HG03103 (cell line): ENCODE data around the gene INPP5A.
"Not testable (repeated sequence)": the region's sequence is repeated elsewhere in the genome, so short reads cannot be mapped to it uniquely, and the experiment has no call there.

ENCODE experiments used
- ATAC-seq: cut with Tn5 transposase; IDR thresholded peaks from one replicate; pipeline ENCODE4 v1.9.1; 2021; ENCODE audit warnings: low read depth; ENCODE audit not compliant: unreplicated experiment

The INPP5A gene

GRCh38 chr10:132770061-132771021 lies 232.8 kb downstream of the INPP5A start:
- ATAC-seq = no peak

- ATAC-seq = not testable (repeated sequence)
Measured at GRCh38 chr10:132772816-132773215, 235.2 kb downstream of the INPP5A start.

- ATAC-seq = no peak
Measured at GRCh38 chr10:132774181-132774901, 236.8 kb downstream of the INPP5A start.

GRCh38 chr10:132774902-132775863 lies 237.6 kb downstream of the INPP5A start:
- no peak for ATAC-seq

- ATAC-seq = no peak
Measured at GRCh38 chr10:132776186-132776585, 238.6 kb downstream of the INPP5A start.

GRCh38 chr10:132776821-132777220 lies 239.2 kb downstream of the INPP5A start:
- ATAC-seq = no peak

- no peak for ATAC-seq
Measured at GRCh38 chr10:132777441-132777840, 239.9 kb downstream of the INPP5A start.

- no peak for ATAC-seq
Measured at GRCh38 chr10:132779549-132780294, 242.1 kb downstream of the INPP5A start.

GRCh38 chr10:132780356-132780755 lies 242.8 kb downstream of the INPP5A start:
- no peak for ATAC-seq

GRCh38 chr10:132781556-132781955 lies 244.0 kb downstream of the INPP5A start:
- ATAC-seq = no peak

- no peak for ATAC-seq
Measured at GRCh38 chr10:132783165-132783939, 245.8 kb downstream of the INPP5A start.

GRCh38 chr10:132783940-132784865 lies 246.6 kb downstream of the INPP5A start:
- no peak for ATAC-seq

- no peak for ATAC-seq
Measured at GRCh38 chr10:132784866-132785722, 247.5 kb downstream of the INPP5A start.

- ATAC-seq = no peak
Measured at GRCh38 chr10:132785723-132786475, 248.3 kb downstream of the INPP5A start, which contains the start of gene NKX6-2. Gene NKX6-2 (minus strand): TSS chr10:132786147. CDS start chr10:132785948, 199 bp downstream.

- ATAC-seq = no peak
Measured at GRCh38 chr10:132786476-132786883, 248.9 kb downstream of the INPP5A start.

GRCh38 chr10:132786884-132787494 lies 249.4 kb downstream of the INPP5A start:
- ATAC-seq = no peak
